GM18502 (cell line): ENCODE measurements around the gene MAP2K2.

Experiments
- ATAC-seq: cut with Tn5 transposase; IDR thresholded peaks from one replicate; pipeline ENCODE4 v1.9.1; 2021; ENCODE audit warnings: mild to moderate bottlenecking; ENCODE audit not compliant: unreplicated experiment, poor library complexity

Gene MAP2K2

GRCh38 chr19:4101496-4101770, 22.5 kb downstream of the MAP2K2 start:
- no peak for ATAC-seq

- ATAC-seq: no peak
These were observed 23.1 kb downstream of the MAP2K2 start for GRCh38 chr19:4100647-4101495.

GRCh38 chr19:4099041-4099764, 24.7 kb downstream of the MAP2K2 start:
- ATAC-seq: no peak

- ATAC-seq: no peak
These were observed 25.4 kb downstream of the MAP2K2 start for GRCh38 chr19:4098493-4098892.

- no peak for ATAC-seq
These were observed 26.4 kb downstream of the MAP2K2 start for GRCh38 chr19:4097501-4097900.

GRCh38 chr19:4096049-4096892, 27.7 kb downstream of the MAP2K2 start:
- ATAC-seq: no peak

GRCh38 chr19:4095488-4095844, 28.5 kb downstream of the MAP2K2 start:
- no peak for ATAC-seq

GRCh38 chr19:4094761-4095487, 29.0 kb downstream of the MAP2K2 start:
- no peak for ATAC-seq

- ATAC-seq: no peak
These were observed 29.6 kb downstream of the MAP2K2 start for GRCh38 chr19:4094291-4094690.

- no peak for ATAC-seq
These were observed 30.2 kb downstream of the MAP2K2 start for GRCh38 chr19:4093643-4094175.

- ATAC-seq: no peak
These were observed 33.3 kb downstream of the MAP2K2 start for GRCh38 chr19:4090356-4091220.

- ATAC-seq: no peak
These were observed 34.0 kb downstream of the MAP2K2 start for GRCh38 chr19:4089946-4090345.

- ATAC-seq: no peak
These were observed 34.5 kb downstream of the MAP2K2 start for GRCh38 chr19:4089400-4089908.

GRCh38 chr19:4088975-4089374, 34.9 kb downstream of the MAP2K2 start:
- ATAC-seq: no peak

- no peak for ATAC-seq
These were observed 35.9 kb downstream of the MAP2K2 start for GRCh38 chr19:4087787-4088679.

GRCh38 chr19:4086411-4086867, 37.5 kb downstream of the MAP2K2 start:
- no peak for ATAC-seq

GRCh38 chr19:4084547-4084877, 39.4 kb downstream of the MAP2K2 start:
- ATAC-seq: no peak
